Measurements from ENCODE around the gene ARHGAP12. TPM values are rescaled to one million over a fixed set of nuclear protein-coding genes. Genes with fewer than 3 reads are reported as not detected.

ARHGAP12 gene
- total RNA-seq, 1 experiment from 2014 or later: 62.3 TPM

- ChIA-PET CTCF (interaction anchor here (0.9 kb wide), 1 partner anchor 15 kb away, joined by 3 read pairs; no protein-coding TSS in a partner anchor), POLR2A (no interaction called here)
- no peaks in the 10 kb centered on the region; the same call in 1 of the 2 replicates for H3K4me1 ChIP-seq
- H3K27me3 ChIP-seq (replicated peaks; ENCODE audit: control insufficient read depth, insufficient read depth, low read length): no peaks in the 10 kb centered on the region
- intact Hi-C loops (cut with micrococcal nuclease; ENCODE audit: unreplicated experiment): no loop called here
- Mint-ChIP-seq H3K36me3 (ENCODE audit: insufficient read depth, unreplicated experiment) (peaks cover 22% of the 10 kb centered on the region), H3K27me3 (ENCODE audit: insufficient read depth, unreplicated experiment) (no peaks in the 10 kb centered on the region), H3K4me3 (ENCODE audit: unreplicated experiment) (no peak overlapping the region), H3K9me3 (ENCODE audit: unreplicated experiment) (no peaks in the 10 kb centered on the region), H3K4me1 (ENCODE audit: low read depth, unreplicated experiment) (no peaks in the 10 kb centered on the region), H3K27ac (ENCODE audit: unreplicated experiment) (no peak overlapping the region)
- no peak for TF ChIP-seq CTCF (IDR thresholded peaks at IDR 0.05; ENCODE audit: insufficient read depth in 1 of 2, low read depth in 1 of 2, low read length in 1 of 2, severe bottlenecking in 1 of 2, unreplicated experiment in 1 of 2)
- H3K9me3 ChIP-seq: no peaks in the 10 kb centered on the region
- no peak for DNase-seq
- no peak overlapping the region for H3K4me3 ChIP-seq (ENCODE audit: low read depth, low read length)
- BruUV-seq (replicated peaks): no TSS peak
- H3K36me3 ChIP-seq (ENCODE audit: control insufficient read depth, insufficient read depth, low read length): no peaks in the 10 kb centered on the region; the same call in none of the 2 replicates
Measured at GRCh38 chr10:31822150-31822549, 106.5 kb downstream of the ARHGAP12 start.

- intact Hi-C loops (cut with micrococcal nuclease; ENCODE audit: unreplicated experiment): no loop called here
- no peak overlapping the region for H3K4me3 Mint-ChIP-seq (ENCODE audit: unreplicated experiment)
- DNase-seq: no peak
- no peaks in the 10 kb centered on the region for H3K27me3 ChIP-seq (replicated peaks; ENCODE audit: control insufficient read depth, insufficient read depth, low read length)
- no peaks in the 10 kb centered on the region for H3K9me3 ChIP-seq
- H3K36me3 Mint-ChIP-seq (ENCODE audit: insufficient read depth, unreplicated experiment): peaks cover 32% of the 10 kb centered on the region
- no peaks in the 10 kb centered on the region for H3K4me1 Mint-ChIP-seq (ENCODE audit: low read depth, unreplicated experiment)
- no TSS peak for BruUV-seq (replicated peaks)
- H3K27me3 Mint-ChIP-seq (ENCODE audit: insufficient read depth, unreplicated experiment): no peaks in the 10 kb centered on the region
- POLR2A ChIA-PET: no interaction called here
- H3K36me3 ChIP-seq (ENCODE audit: control insufficient read depth, insufficient read depth, low read length): no peaks in the 10 kb centered on the region; the same call in none of the 2 replicates
- no peak overlapping the region for H3K27ac Mint-ChIP-seq (ENCODE audit: unreplicated experiment)
- H3K9me3 Mint-ChIP-seq (ENCODE audit: unreplicated experiment): no peaks in the 10 kb centered on the region
- H3K4me3 ChIP-seq (ENCODE audit: low read depth, low read length): no peak overlapping the region
- H3K4me1 ChIP-seq: no peaks in the 10 kb centered on the region; the same call in 1 of the 2 replicates
- no peak for TF ChIP-seq CTCF (IDR thresholded peaks at IDR 0.05; ENCODE audit: insufficient read depth in 1 of 2, low read depth in 1 of 2, low read length in 1 of 2, severe bottlenecking in 1 of 2, unreplicated experiment in 1 of 2)
- CTCF ChIA-PET: no interaction called here
Measured at GRCh38 chr10:31820778-31821369, 107.8 kb downstream of the ARHGAP12 start.

- DNase-seq: no peak
- Histone ChIP-seq H3K9me3 (no peaks in the 10 kb centered on the region), H3K36me3 (ENCODE audit: control insufficient read depth, insufficient read depth, low read length) (no peaks in the 10 kb centered on the region; the same call in none of the 2 replicates), H3K4me1 (no peaks in the 10 kb centered on the region; the same call in 1 of the 2 replicates), H3K27me3 (replicated peaks; ENCODE audit: control insufficient read depth, insufficient read depth, low read length) (no peaks in the 10 kb centered on the region), H3K4me3 (ENCODE audit: low read depth, low read length) (no peak overlapping the region)
- H3K4me1 Mint-ChIP-seq (ENCODE audit: low read depth, unreplicated experiment): no peaks in the 10 kb centered on the region
- ChIA-PET POLR2A (no interaction called here), CTCF (no interaction called here)
- H3K27me3 Mint-ChIP-seq (ENCODE audit: insufficient read depth, unreplicated experiment): no peaks in the 10 kb centered on the region
- H3K4me3 Mint-ChIP-seq (ENCODE audit: unreplicated experiment): no peak overlapping the region
- H3K27ac Mint-ChIP-seq (ENCODE audit: unreplicated experiment): no peak overlapping the region
- H3K36me3 Mint-ChIP-seq (ENCODE audit: insufficient read depth, unreplicated experiment): peaks cover 34% of the 10 kb centered on the region
- no peak for TF ChIP-seq CTCF (IDR thresholded peaks at IDR 0.05; ENCODE audit: insufficient read depth in 1 of 2, low read depth in 1 of 2, low read length in 1 of 2, severe bottlenecking in 1 of 2, unreplicated experiment in 1 of 2)
- BruUV-seq (replicated peaks): no TSS peak
- no peaks in the 10 kb centered on the region for H3K9me3 Mint-ChIP-seq (ENCODE audit: unreplicated experiment)
- intact Hi-C loops (cut with micrococcal nuclease; ENCODE audit: unreplicated experiment): no loop called here
Measured at GRCh38 chr10:31820096-31820495, 108.5 kb downstream of the ARHGAP12 start.

Measured in Caco-2 (cell line).